Peyer's patch (tissue), 4 donors: Measurements from ENCODE around the gene DNAH14. TPM values are rescaled to one million over a fixed set of nuclear protein-coding genes. Genes with fewer than 3 reads are reported as not detected.

Source experiments
- DNase-seq, 3 donors: peaks; one replicate each; pipeline ENCODE4 v3.0.0-alpha.2; 2017 to 2019
- H3K27ac ChIP-seq, 4 donors: fragments of 200-600 bp; sonication (generic); one replicate each; pipeline ENCODE4 v1.5.1; 2016 to 2019
- H3K27me3 ChIP-seq, 2 donors: fragments of 200-600 bp; sonication (generic); one replicate each; pipeline ENCODE4 v1.5.1; 2019
- H3K36me3 ChIP-seq, 3 donors: fragments of 200-600 bp; sonication (generic); one replicate each; pipeline ENCODE4 v1.5.1; 2016 to 2019
- H3K4me1 ChIP-seq, 4 donors: fragments of 200-600 bp; sonication (generic); one replicate each; pipeline ENCODE4 v1.5.1; 2016 to 2019
- H3K4me3 ChIP-seq, 4 donors: fragments of 200-600 bp; sonication (generic); 1 replicate in 3 of 4; 2 replicates in 1 of 4; pipeline ENCODE4 v1.5.1; 2016 to 2019; ENCODE audit warnings: mild to moderate bottlenecking in 1 of 4
- H3K9me3 ChIP-seq, 4 donors: fragments of 200-600 bp; sonication (generic); one replicate each; pipeline ENCODE4 v1.5.1; 2016 to 2019; ENCODE audit warnings: mild to moderate bottlenecking in 1 of 4
- CTCF ChIP-seq, 6 experiments: fragments of 450-650 bp in 4 of 6; fragments of 200-600 bp in 2 of 6; sonication (generic) in 1 of 6; IDR thresholded peaks; one replicate each; pipeline ENCODE4 v1.5.1; 2017 to 2019; ENCODE audit warnings: antibody characterized with exemption in 6 of 6, mild to moderate bottlenecking in 3 of 6, moderate library complexity in 1 of 6
- POLR2A ChIP-seq, 2 donors: fragments of 450-650 bp; IDR thresholded peaks; one replicate each; pipeline ENCODE4 v1.5.1; 2017; ENCODE audit warnings: antibody characterized with exemption in 2 of 2, mild to moderate bottlenecking in 2 of 2, moderate library complexity in 2 of 2
- total RNA-seq, 4 donors: library from RNA; depleted of rRNA; stranded (reverse); fragments of >200 nt; gene quantifications; one replicate each; pipeline ENCODE4 v1.1.0, GENCODE V29; 2016

DNAH14 gene
- total RNA-seq, 4 donors from 2014 or later: 6.5 to 11.0 (median 7.4) TPM

- Histone ChIP-seq H3K4me3 (no peak overlapping the region), H3K27ac (peak overlapping the region in 3 of 4 donors; percentile 72 to 91 (median 84)), H3K27me3 (no peaks in the 10 kb centered on the region), H3K36me3 (no peaks in the 10 kb centered on the region), H3K9me3 (no peaks in the 10 kb centered on the region), H3K4me1 (peaks cover 7 to 55% (median 16%) of the 10 kb centered on the region in 4 donors)
- no peak for TF ChIP-seq POLR2A (IDR thresholded peaks at IDR 0.05)
- no peak for TF ChIP-seq CTCF (IDR thresholded peaks at IDR 0.05)
- DNase-seq: peak in 1 of 3 donors; percentile 48
These were observed 518.2 kb downstream of the DNAH14 start for GRCh38 chr1:225447650-225448089.

GRCh38 chr1:225448146-225448805, 518.8 kb downstream of the DNAH14 start:
- Histone ChIP-seq H3K36me3 (no peaks in the 10 kb centered on the region), H3K27me3 (no peaks in the 10 kb centered on the region), H3K27ac (peak overlapping the region in 3 of 4 donors; percentile 42 to 91 (median 84)), H3K4me1 (peaks cover 7 to 50% (median 16%) of the 10 kb centered on the region in 4 donors), H3K4me3 (no peak overlapping the region), H3K9me3 (no peaks in the 10 kb centered on the region)
- DNase-seq: peak in 1 of 3 donors; percentile 40
- TF ChIP-seq POLR2A (IDR thresholded peaks at IDR 0.05) (no peak), CTCF (IDR thresholded peaks at IDR 0.05) (no peak)
